Cardiac ventricle fibroblast (primary cell): ENCODE data around the gene MLLT11. TPM values are rescaled to one million over a fixed set of nuclear protein-coding genes. Genes with fewer than 3 reads are reported as not detected.

Experiments used
- total RNA-seq: library from RNA; depleted of rRNA; stranded (reverse); fragments of >200 nt; gene quantifications from 2 replicates; pipeline ENCODE4 v1.2.3, GENCODE V29; 2015

The MLLT11 gene
- total RNA-seq: 0.93 and 0.94 TPM in 2 replicates

GRCh38 chr1:151060007-151060656 is at the start of gene MLLT11:
Gene MLLT11 (plus strand): TSS chr1:151060397. CDS start chr1:151067225, 6,828 bp downstream.

DNA sequence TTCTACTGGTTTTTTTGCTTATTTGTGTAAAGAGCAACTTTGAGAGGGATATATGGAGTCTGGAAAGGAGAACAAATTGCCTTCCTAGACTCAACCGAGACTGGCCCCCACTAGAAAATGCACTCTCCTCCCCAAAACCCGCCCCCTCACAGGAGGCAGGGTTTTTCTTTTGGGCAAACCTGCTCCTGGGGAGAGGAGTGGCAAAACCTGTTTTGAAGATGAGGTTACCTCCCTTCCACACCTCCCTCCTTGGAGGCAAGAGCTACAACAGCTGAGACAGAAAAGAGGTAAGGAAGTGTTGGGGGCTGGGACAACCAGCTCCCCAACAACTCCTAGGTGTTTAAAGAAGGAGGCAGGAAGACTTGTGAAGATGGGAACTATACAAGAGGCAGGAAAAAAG is 23.8 kb upstream of the MLLT11 start, which contains the start of gene BNIPL:
Gene BNIPL (plus strand): TSS at position 231 of the 400 bp plus-strand sequence. CDS start 140 bp downstream, at position 371.

DNA sequence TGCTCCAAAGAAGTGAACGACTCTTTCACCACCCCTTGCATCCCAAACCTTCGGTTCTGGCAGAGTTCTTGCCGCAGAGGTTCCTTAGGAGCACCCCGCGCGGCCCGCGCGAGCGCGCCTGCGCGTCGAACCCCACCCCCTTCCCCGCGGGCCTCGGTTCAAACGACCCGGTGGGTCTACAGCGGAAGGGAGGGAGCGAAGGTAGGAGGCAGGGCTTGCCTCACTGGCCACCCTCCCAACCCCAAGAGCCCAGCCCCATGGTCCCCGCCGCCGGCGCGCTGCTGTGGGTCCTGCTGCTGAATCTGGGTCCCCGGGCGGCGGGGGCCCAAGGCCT is 12.6 kb upstream of the MLLT11 start, which contains the start of gene C1orf56:
Gene C1orf56 (plus strand): TSS at position 161 of the 334 bp plus-strand sequence. CDS start 97 bp downstream, at position 258.

GRCh38 chr1:151059109-151060006 is 839 bp upstream of the MLLT11 start, which contains the start of gene CDC42SE1:
Gene CDC42SE1 (minus strand): TSS chr1:151059622. CDS start chr1:151055730, 3,892 bp downstream.

GRCh38 chr1:151070474-151071276 is 10.5 kb downstream of the MLLT11 start, which contains the start of gene GABPB2:
Gene GABPB2 (plus strand): TSS chr1:151070761. CDS start chr1:151088190, 17,429 bp downstream.

Other genes with a start within 250 kb of the MLLT11 start
- 33.0 and 39.6 TPM in 2 replicates for gene ARNT, start 183.8 kb upstream of the MLLT11 start, total RNA-seq
- gene CTXND2, start 173.3 kb upstream of the MLLT11 start, total RNA-seq: not detected in 2 replicates
- 18.0 and 18.8 TPM in 2 replicates for gene SETDB1, start 134.0 kb upstream of the MLLT11 start, total RNA-seq
- 67.4 and 84.2 TPM in 2 replicates for gene CERS2, start 85.6 kb upstream of the MLLT11 start, total RNA-seq
- gene ANXA9, start 78.1 kb upstream of the MLLT11 start, total RNA-seq: not detected in 2 replicates
- 9.0 and 9.6 TPM in 2 replicates for gene MINDY1, start 53.5 kb upstream of the MLLT11 start, total RNA-seq
- gene PRUNE1, start 51.9 kb upstream of the MLLT11 start, total RNA-seq: 10.6 and 11.8 TPM in 2 replicates
- gene BNIPL, start 23.8 kb upstream of the MLLT11 start, total RNA-seq: 0.06 TPM in 1 of 2 replicates, not detected in the other
- 3.4 and 4.8 TPM in 2 replicates for gene C1orf56, start 12.6 kb upstream of the MLLT11 start, total RNA-seq
- gene CDC42SE1, start 775 bp upstream of the MLLT11 start, total RNA-seq: 22.7 and 26.0 TPM in 2 replicates
- 8.0 and 15.6 TPM in 2 replicates for gene GABPB2, start 10.4 kb downstream of the MLLT11 start, total RNA-seq
- gene SEMA6C, start 86.2 kb downstream of the MLLT11 start, total RNA-seq: 2.8 and 4.1 TPM in 2 replicates
- 0.19 TPM in 1 of 2 replicates, not detected in the other for gene TNFAIP8L2, start 96.3 kb downstream of the MLLT11 start, total RNA-seq
- 6.7 and 11.6 TPM in 2 replicates for gene LYSMD1, start 105.5 kb downstream of the MLLT11 start, total RNA-seq
- 21.6 and 25.7 TPM in 2 replicates for gene SCNM1, start 105.7 kb downstream of the MLLT11 start, total RNA-seq
- gene TMOD4, start 115.6 kb downstream of the MLLT11 start, total RNA-seq: 1.1 TPM in 1 of 2 replicates, not detected in the other
- gene VPS72, start 129.8 kb downstream of the MLLT11 start, total RNA-seq: 16.0 and 21.8 TPM in 2 replicates
- gene PIP5K1A, start 138.2 kb downstream of the MLLT11 start, total RNA-seq: 24.7 and 34.7 TPM in 2 replicates
- gene PSMD4, start 194.3 kb downstream of the MLLT11 start, total RNA-seq: 91.2 and 94.7 TPM in 2 replicates
- 15.2 and 19.9 TPM in 2 replicates for gene ZNF687, start 221.9 kb downstream of the MLLT11 start, total RNA-seq